ENCODE measurements around the gene JAKMIP2.
"Not testable (repeated sequence)": the region's sequence is repeated elsewhere in the genome, so short reads cannot be mapped to it uniquely, and the experiment has no call there.

JAKMIP2 gene

GRCh38 chr5:147803926-147804325 lies 21.4 kb upstream of the JAKMIP2 start:
- no peak overlapping the region for H3K27ac ChIP-seq (replicated peaks)
- no peaks in the 10 kb centered on the region for H3K27me3 ChIP-seq (ENCODE audit: insufficient read depth, poor library complexity, severe bottlenecking)
- no peak overlapping the region for H3K4me3 ChIP-seq (replicated peaks; ENCODE audit: insufficient read depth, low read length)
- TF ChIP-seq CTCF (IDR thresholded peaks at IDR 0.05; ENCODE audit: insufficient read depth, low read length), result no peak
- no peak for TF ChIP-seq REST (IDR thresholded peaks at IDR 0.05; ENCODE audit: insufficient replicate concordance, low read depth)
- TF ChIP-seq POLR2AphosphoS5 (IDR thresholded peaks at IDR 0.05; ENCODE audit: low read depth), result no peak
- TF ChIP-seq SPI1 (IDR thresholded peaks at IDR 0.05; ENCODE audit: borderline replicate concordance, low read depth), result no peak
- TF ChIP-seq GABPA (IDR thresholded peaks at IDR 0.05; ENCODE audit: low read depth), result no peak
- DNase-seq (ENCODE audit: low read depth in 1 of 2, low spot score in 1 of 2), result no peak

- DNase-seq (ENCODE audit: low read depth in 1 of 2, low spot score in 1 of 2), result peak in 1 of 2 experiments; percentile 16
- H3K4me3 ChIP-seq (replicated peaks; ENCODE audit: insufficient read depth, low read length); H3K27me3 ChIP-seq (ENCODE audit: insufficient read depth, poor library complexity, severe bottlenecking); H3K27ac ChIP-seq (replicated peaks): not testable (repeated sequence)
These were observed 20.6 kb upstream of the JAKMIP2 start for GRCh38 chr5:147803161-147803560.

GRCh38 chr5:147801461-147801860 lies 18.9 kb upstream of the JAKMIP2 start:
- no peak for TF ChIP-seq GABPA (IDR thresholded peaks at IDR 0.05; ENCODE audit: low read depth)
- TF ChIP-seq REST (IDR thresholded peaks at IDR 0.05; ENCODE audit: insufficient replicate concordance, low read depth), result no peak
- TF ChIP-seq SPI1 (IDR thresholded peaks at IDR 0.05; ENCODE audit: borderline replicate concordance, low read depth), result no peak
- no peak for TF ChIP-seq POLR2AphosphoS5 (IDR thresholded peaks at IDR 0.05; ENCODE audit: low read depth)
- TF ChIP-seq CTCF (IDR thresholded peaks at IDR 0.05; ENCODE audit: insufficient read depth, low read length), result no peak

GRCh38 chr5:147800491-147800890 lies 18.0 kb upstream of the JAKMIP2 start:
- no peaks in the 10 kb centered on the region for H3K27me3 ChIP-seq (ENCODE audit: insufficient read depth, poor library complexity, severe bottlenecking)
- H3K4me3 ChIP-seq (replicated peaks; ENCODE audit: insufficient read depth, low read length), result no peak overlapping the region
- no peak for DNase-seq (ENCODE audit: low read depth in 1 of 2, low spot score in 1 of 2)
- no peak for TF ChIP-seq REST (IDR thresholded peaks at IDR 0.05; ENCODE audit: insufficient replicate concordance, low read depth)
- no peak for TF ChIP-seq POLR2AphosphoS5 (IDR thresholded peaks at IDR 0.05; ENCODE audit: low read depth)
- TF ChIP-seq GABPA (IDR thresholded peaks at IDR 0.05; ENCODE audit: low read depth), result no peak
- TF ChIP-seq CTCF (IDR thresholded peaks at IDR 0.05; ENCODE audit: insufficient read depth, low read length), result no peak
- TF ChIP-seq SPI1 (IDR thresholded peaks at IDR 0.05; ENCODE audit: borderline replicate concordance, low read depth), result no peak
- no peak overlapping the region for H3K27ac ChIP-seq (replicated peaks)

More at GRCh38 chr5:147801461-147801860, 18.9 kb upstream of the JAKMIP2 start:
- Histone ChIP-seq H3K27me3 (ENCODE audit: insufficient read depth, poor library complexity, severe bottlenecking) (no peaks in the 10 kb centered on the region), H3K4me3 (replicated peaks; ENCODE audit: insufficient read depth, low read length) (no peak overlapping the region), H3K27ac (replicated peaks) (no peak overlapping the region)
- no peak for DNase-seq (ENCODE audit: low read depth in 1 of 2, low spot score in 1 of 2)

Data from HL-60 (cell line).